Thyroid gland (tissue), 4 donors: Measurements from ENCODE around the gene BMPR1B. TPM values are rescaled to one million over a fixed set of nuclear protein-coding genes. Genes with fewer than 3 reads are reported as not detected.

ENCODE experiments used
- DNase-seq, 2 donors: peaks; one replicate each; pipeline ENCODE4 v3.0.0-alpha.2; 2019
- H3K27ac ChIP-seq, 3 donors: fragments of 200-600 bp; sonication (generic); 1 replicate in 2 of 3; 2 replicates in 1 of 3; pipeline ENCODE4 v1.5.1; 2016 to 2019; ENCODE audit warnings: mild to moderate bottlenecking in 1 of 3, moderate library complexity in 1 of 3
- H3K27me3 ChIP-seq: fragments of 200-600 bp; sonication (generic); one replicate; pipeline ENCODE4 v1.5.1; 2019
- H3K36me3 ChIP-seq, 2 donors: fragments of 200-600 bp; sonication (generic); one replicate each; pipeline ENCODE4 v1.5.1; 2016 to 2019
- H3K4me1 ChIP-seq, 2 donors: fragments of 200-600 bp; sonication (generic); one replicate each; pipeline ENCODE4 v1.5.1; 2017 to 2019
- H3K4me3 ChIP-seq, 3 donors: fragments of 200-600 bp; sonication (generic); replicated peaks in 1 of 3; 1 replicate in 2 of 3; 2 replicates in 1 of 3; pipeline ENCODE4 v1.5.1; 2016; ENCODE audit warnings: mild to moderate bottlenecking in 1 of 3
- H3K9me3 ChIP-seq: fragments of 200-600 bp; sonication (generic); one replicate; pipeline ENCODE4 v1.5.1; 2017
- POLR2A ChIP-seq, 2 donors: fragments of 450-650 bp; IDR thresholded peaks; one replicate each; pipeline ENCODE4 v1.6.1; 2017; ENCODE audit warnings: antibody characterized with exemption in 2 of 2, mild to moderate bottlenecking in 2 of 2, moderate library complexity in 1 of 2
- WGBS, 2 donors: methylation state at CpG; one replicate each; pipeline ENCODE4 v1.1.5; 2017; 5-methylcytosine and 5-hydroxymethylcytosine counted together
- intact Hi-C: fragments of 100-400 bp; cut with DNase I; formaldehyde crosslinking; loops from one replicate; pipeline ENCODE4 v1.15.1; 2023
- total RNA-seq, 4 donors: library from RNA; depleted of rRNA; stranded (reverse); fragments of >200 nt; gene quantifications; one replicate each; pipeline ENCODE4 v1.2.3, GENCODE V29; 2016
- TF ChIP-seq, protein P1 (sequence below), 6 experiments: fragments of 200-600 bp in 3 of 6; fragments of 450-650 bp in 3 of 6; sonication (generic) in 3 of 6; IDR thresholded peaks; one replicate each; pipeline ENCODE4 v1.5.1; 2016 to 2019; ENCODE audit warnings: antibody characterized with exemption in 6 of 6, mild to moderate bottlenecking in 2 of 6, inconsistent platforms in 1 of 6, moderate library complexity in 1 of 6

Gene BMPR1B
- total RNA-seq, 4 donors from 2014 or later = 0.49 to 0.89 (median 0.76) TPM

DNA sequence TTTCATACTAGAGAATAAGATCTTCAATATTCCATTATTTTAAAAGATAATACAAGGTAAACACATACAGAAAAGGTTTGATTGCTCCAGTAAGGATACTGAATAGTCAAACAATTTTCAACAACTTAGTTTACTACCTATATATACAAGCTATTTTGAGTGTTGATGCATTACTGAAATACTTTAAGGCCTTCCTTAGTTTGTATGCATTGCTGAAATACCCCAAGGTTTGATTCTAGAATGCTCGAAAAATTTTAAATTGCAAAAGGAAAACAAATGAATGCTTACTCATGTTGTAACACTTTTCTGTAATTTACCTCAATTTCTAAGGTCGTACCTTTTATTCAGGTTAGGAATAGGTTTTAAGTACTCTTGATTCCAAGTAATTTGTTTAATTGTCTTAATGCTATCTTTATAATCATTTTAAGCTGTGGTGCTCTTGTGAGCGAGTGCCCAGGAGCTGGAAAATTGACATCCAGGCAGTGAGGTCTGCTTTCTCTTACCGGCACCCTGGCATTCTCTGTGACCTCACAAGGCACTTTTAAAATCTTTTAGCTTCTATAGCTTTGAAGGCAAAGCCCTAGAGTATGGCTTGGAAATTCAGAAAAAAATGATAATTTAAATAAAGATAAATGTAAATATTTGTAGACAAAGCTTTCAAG lies 114.0 kb downstream of the BMPR1B start:
- Histone ChIP-seq H3K27me3 (no peaks in the 10 kb centered on the region), H3K27ac (no peak overlapping the region), H3K4me3 (no peak overlapping the region), H3K36me3 (no peaks in the 10 kb centered on the region), H3K4me1 (no peaks in the 10 kb centered on the region), H3K9me3 (no peaks in the 10 kb centered on the region)
- intact Hi-C loops = no loop called here
- TF ChIP-seq POLR2A (IDR thresholded peaks at IDR 0.05) = no peak
- TF ChIP-seq, protein P1, sequence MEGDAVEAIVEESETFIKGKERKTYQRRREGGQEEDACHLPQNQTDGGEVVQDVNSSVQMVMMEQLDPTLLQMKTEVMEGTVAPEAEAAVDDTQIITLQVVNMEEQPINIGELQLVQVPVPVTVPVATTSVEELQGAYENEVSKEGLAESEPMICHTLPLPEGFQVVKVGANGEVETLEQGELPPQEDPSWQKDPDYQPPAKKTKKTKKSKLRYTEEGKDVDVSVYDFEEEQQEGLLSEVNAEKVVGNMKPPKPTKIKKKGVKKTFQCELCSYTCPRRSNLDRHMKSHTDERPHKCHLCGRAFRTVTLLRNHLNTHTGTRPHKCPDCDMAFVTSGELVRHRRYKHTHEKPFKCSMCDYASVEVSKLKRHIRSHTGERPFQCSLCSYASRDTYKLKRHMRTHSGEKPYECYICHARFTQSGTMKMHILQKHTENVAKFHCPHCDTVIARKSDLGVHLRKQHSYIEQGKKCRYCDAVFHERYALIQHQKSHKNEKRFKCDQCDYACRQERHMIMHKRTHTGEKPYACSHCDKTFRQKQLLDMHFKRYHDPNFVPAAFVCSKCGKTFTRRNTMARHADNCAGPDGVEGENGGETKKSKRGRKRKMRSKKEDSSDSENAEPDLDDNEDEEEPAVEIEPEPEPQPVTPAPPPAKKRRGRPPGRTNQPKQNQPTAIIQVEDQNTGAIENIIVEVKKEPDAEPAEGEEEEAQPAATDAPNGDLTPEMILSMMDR (IDR thresholded peaks at IDR 0.05) = no peak
- WGBS, 2 donors = 62 to 73% methylated on average over 4 of the region's 4 CpGs
- no peak for DNase-seq

DNA sequence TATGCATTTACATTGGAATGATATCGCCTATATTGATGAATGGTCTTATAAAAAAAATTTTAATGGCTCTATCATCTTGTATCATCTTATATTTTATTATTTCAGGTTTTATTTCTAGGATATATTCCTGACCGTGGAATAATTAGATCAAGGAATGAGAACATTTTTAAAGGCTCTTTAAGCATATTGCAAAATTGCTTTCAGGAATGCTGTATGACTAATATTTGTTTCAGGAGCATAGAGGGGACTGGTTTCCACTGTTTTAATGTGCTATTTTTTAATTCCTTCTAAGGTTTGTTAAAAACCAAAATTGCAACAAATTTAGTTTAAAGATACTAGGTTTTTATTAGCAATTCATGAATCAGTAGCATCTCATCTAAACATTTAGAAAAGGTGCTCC lies 120.2 kb downstream of the BMPR1B start:
- no peaks in the 10 kb centered on the region for H3K9me3 ChIP-seq
- TF ChIP-seq, protein P1 (IDR thresholded peaks at IDR 0.05) = no peak
- no peak for TF ChIP-seq POLR2A (IDR thresholded peaks at IDR 0.05)
- no peak overlapping the region for H3K27ac ChIP-seq
- H3K4me1 ChIP-seq = no peaks in the 10 kb centered on the region
- no peaks in the 10 kb centered on the region for H3K27me3 ChIP-seq
- DNase-seq = no peak
- intact Hi-C loops = no loop called here
- WGBS, 2 donors = 90 to 92% methylated on average over 2 of the region's 2 CpGs
- H3K36me3 ChIP-seq = no peaks in the 10 kb centered on the region
- no peak overlapping the region for H3K4me3 ChIP-seq

DNA sequence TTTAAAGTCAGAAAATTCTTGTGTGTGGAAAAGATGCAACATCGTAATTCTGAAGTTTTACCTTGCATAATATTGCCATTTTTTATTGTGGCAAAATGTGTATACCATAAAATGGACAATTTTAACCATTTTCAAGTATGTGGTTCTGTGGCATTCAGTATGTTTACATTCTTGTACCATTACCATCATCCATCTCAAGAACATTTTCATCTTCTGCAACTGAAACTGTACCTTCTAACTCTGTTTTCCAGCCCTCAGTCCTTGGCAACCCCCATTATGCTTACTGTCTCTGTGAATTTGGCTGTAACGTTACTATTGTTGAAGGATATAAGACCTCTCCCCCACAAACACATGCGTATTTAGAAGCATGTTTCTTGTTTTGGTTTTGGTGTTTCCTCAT lies 123.2 kb downstream of the BMPR1B start:
- H3K36me3 ChIP-seq = no peaks in the 10 kb centered on the region
- no peaks in the 10 kb centered on the region for H3K4me1 ChIP-seq
- TF ChIP-seq, protein P1 (IDR thresholded peaks at IDR 0.05) = no peak
- TF ChIP-seq POLR2A (IDR thresholded peaks at IDR 0.05) = no peak
- no peaks in the 10 kb centered on the region for H3K27me3 ChIP-seq
- H3K4me3 ChIP-seq = no peak overlapping the region
- DNase-seq = no peak
- WGBS, 2 donors = 92 to 96% methylated on average over 3 of the region's 3 CpGs
- intact Hi-C loops = no loop called here
- no peaks in the 10 kb centered on the region for H3K9me3 ChIP-seq
- H3K27ac ChIP-seq = no peak overlapping the region

DNA sequence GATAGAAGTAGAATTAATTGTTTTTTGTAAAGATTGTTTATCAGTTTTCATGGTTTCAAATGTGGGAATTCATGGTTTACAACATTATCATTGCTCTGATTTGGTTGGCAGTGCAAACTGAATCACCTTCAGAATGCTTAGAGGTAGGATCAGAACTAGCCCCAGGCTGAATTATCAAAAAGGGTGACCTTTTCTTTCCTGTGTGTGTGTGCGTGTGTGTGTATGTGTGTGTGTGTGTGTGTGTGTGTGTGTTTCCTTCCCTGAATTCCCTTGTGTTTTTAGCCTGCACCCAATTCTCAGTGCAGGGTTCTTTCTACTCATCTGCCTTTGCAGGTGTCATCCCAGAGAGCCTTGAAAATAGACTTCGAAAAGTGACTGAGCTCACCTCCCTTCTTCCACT lies 125.0 kb downstream of the BMPR1B start:
- Histone ChIP-seq H3K4me1 (no peaks in the 10 kb centered on the region), H3K9me3 (no peaks in the 10 kb centered on the region), H3K4me3 (no peak overlapping the region), H3K27me3 (no peaks in the 10 kb centered on the region), H3K27ac (no peak overlapping the region), H3K36me3 (no peaks in the 10 kb centered on the region)
- TF ChIP-seq, protein P1 (IDR thresholded peaks at IDR 0.05) = no peak
- TF ChIP-seq POLR2A (IDR thresholded peaks at IDR 0.05) = no peak
- intact Hi-C loops = no loop called here
- no peak for DNase-seq
- WGBS, 2 donors = 73 to 89% methylated on average over 2 of the region's 2 CpGs

DNA sequence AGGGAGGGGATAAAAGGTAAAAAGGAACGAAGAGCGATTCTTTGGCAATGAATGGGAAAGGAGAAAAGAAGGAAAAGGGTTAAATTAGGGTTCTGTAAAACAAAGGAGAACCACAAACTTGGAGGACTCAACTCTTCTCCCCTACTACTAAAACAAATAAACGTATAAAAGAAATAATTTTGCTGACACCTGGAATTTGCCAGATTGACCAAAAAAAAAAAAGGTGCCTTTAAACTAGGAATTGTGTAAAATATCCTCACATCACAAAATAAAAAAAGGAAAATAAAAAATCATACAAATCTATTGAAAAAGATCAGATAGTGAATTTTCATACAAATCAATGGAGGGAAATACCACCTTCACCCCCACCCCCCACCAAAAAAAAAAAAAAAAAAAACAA lies 129.3 kb downstream of the BMPR1B start:
- WGBS, 2 donors = 72 to 77% methylated on average over 3 of the region's 3 CpGs

More for the DNA sequence above, 129.3 kb downstream of the BMPR1B start:
- Histone ChIP-seq H3K36me3 (no peaks in the 10 kb centered on the region), H3K9me3 (no peaks in the 10 kb centered on the region), H3K4me1 (no peaks in the 10 kb centered on the region), H3K27ac (no peak overlapping the region), H3K27me3 (no peaks in the 10 kb centered on the region), H3K4me3 (no peak overlapping the region)
- no peak for TF ChIP-seq POLR2A (IDR thresholded peaks at IDR 0.05)
- TF ChIP-seq, protein P1 (IDR thresholded peaks at IDR 0.05) = no peak
- DNase-seq = no peak
- intact Hi-C loops = no loop called here
